ENCODE results near the gene CSRNP2.
"Not testable (repeated sequence)": the region's sequence is repeated elsewhere in the genome, so short reads cannot be mapped to it uniquely, and the experiment has no call there.

The CSRNP2 gene

DNA sequence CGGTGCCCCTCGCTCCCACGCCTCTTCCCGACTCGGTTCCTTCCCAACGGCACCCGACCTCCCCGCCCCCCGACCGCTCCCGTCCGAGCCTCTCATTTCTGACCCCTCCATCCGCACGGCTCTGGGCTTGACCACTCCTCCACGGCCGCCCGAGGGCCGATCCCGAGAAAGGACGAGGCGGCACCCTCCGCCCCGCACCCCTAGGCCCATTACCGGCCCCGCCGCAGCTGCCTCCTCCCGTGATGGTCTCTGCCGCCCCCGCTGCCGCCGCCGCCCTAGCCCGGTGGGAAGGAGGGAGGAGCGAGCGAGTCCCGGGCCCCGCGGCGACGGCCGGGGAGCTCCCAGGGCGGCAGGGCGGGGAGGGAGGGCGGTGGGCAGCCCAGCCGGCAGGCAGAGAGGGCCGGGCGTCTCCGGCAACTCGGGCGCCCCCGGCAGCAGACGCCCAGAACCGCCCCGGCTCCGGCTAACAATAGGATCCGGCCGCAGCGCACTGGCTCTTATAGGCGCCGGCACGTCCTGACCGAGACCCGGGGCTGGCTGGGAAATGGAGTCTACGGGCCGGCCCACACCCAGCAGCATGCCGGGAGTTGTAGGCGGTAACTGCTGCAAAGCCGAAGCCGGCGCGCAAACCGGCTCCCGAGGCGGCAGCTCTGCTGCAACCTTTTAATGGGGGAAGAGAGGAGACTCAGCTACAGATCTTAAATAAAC lies at the start of gene CSRNP2:
Gene CSRNP2 (minus strand): TSS at position 471 of the 708 bp plus-strand sequence. CDS start 7,035 bp downstream, outside the sequence.
- peak; percentile 98 for DNase-seq

GRCh38 chr12:51132693-51133092 lies 49.3 kb upstream of the CSRNP2 start:
- DNase-seq = no peak

- DNase-seq = no peak
Measured at GRCh38 chr12:51131745-51132521, 48.5 kb upstream of the CSRNP2 start.

GRCh38 chr12:51128919-51129318 lies 45.5 kb upstream of the CSRNP2 start:
- no peak for DNase-seq

- no peak for DNase-seq
Measured at GRCh38 chr12:51127050-51127729, 43.8 kb upstream of the CSRNP2 start.

DNA sequence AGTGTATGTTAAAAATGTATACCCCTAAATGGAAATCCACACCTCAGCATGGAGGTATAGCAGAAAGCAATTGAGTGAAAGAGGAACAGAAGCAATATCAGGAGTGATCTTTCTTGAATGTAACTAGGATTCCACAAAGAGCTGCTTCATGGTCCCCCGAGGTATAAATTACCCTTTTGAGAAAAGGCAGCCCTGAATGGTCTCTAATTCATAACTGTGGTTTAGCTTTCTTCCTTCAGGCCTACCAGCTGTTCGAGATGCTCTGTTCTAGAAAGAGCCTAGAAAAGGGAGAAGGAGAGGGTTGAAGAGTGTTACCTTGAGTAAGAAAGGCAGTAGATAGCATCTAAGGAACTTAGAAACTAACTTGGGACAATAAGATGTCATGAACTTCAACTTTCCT lies 42.9 kb upstream of the CSRNP2 start:
- no peak for DNase-seq

GRCh38 chr12:51124504-51124903 lies 41.1 kb upstream of the CSRNP2 start:
- DNase-seq = no peak

- no peak for DNase-seq
Measured at GRCh38 chr12:51122844-51123243, 39.4 kb upstream of the CSRNP2 start.

DNA sequence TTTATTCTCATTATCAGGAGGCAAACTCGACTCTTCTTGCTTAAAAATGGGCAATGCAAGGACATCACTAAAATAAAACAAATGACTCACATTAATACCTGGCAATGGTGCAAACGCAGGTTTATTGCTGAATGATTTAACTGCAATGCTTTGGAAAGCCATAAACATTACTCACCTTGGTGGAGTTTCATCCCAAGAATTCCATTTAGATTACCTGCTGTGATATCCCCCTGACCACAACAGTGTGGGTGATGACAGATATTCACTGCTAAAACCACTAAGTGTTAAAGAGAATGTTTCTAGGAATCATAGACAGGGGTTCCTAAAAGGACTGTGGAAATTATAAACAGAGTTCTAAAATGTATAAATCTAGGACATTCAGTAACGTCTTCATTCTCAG lies 35.3 kb upstream of the CSRNP2 start:
- no peak for DNase-seq

GRCh38 chr12:51115533-51115932 lies 32.1 kb upstream of the CSRNP2 start:
- no peak for DNase-seq

- no peak for DNase-seq
Measured at GRCh38 chr12:51108136-51108535, 24.7 kb upstream of the CSRNP2 start.

- no peak for DNase-seq
Measured at GRCh38 chr12:51103977-51104376, 20.6 kb upstream of the CSRNP2 start.

DNA sequence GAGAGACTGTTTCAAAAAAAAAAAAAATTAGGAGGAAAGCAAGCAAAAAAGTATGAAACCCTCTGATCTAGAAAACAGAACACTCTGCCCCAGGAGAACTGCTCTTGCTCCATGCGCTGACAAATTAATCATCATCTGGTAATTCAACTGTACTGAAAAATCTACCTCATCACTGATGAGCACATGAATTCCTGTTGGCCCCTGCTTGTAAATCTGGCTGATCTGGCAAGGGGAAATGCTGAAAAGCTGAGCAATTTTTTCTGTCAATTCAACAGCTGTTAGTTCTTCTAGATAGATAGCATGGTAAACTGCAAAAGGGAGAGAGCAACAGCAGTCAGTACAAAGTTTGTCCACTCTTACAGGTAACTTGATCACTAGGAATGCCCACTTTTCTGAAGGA lies 15.2 kb upstream of the CSRNP2 start:
- DNase-seq = no peak

DNA sequence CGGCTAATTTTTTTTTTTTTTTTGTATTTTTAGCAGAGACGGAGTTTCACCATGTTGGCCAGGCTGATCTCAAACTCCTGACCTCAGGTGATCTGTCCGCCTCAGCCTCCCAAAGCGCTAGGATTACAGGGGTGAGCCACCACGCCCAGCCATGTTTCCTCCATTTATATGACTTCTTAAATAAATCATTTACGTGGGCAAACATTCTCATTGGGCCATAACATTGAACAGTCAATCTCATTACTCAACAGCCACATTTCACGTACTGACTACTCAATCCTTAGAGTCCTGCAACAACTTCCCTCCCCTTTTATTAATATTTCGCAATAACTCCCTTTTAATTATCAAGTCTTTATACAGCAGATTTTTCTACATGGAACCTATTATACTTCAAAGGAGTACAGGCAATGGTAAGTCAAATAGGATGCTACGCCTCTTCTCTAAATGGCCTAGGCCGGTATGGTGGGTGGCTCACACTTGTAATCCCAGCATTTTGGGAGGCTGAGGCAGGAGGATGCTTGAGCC lies 7.4 kb upstream of the CSRNP2 start:
- no peak for DNase-seq

DNA sequence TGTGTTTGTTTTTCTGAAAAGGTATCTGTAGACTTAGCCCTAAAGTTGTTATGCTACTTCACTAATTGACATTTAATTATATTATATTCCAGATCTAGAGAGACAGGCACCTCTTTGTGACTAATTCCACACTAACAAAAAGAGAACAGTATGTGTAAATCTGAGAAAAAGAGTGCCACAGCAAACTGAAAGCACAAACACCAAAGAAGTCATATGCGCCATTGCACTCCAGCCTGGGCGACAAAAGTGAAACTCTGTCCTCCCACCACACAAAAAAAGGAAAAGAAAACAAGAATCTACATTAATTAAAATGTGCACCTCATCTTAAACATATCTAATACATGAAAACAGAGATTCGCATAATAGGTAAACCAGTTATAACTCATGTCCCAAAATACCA lies 4.4 kb upstream of the CSRNP2 start:
- no peak for DNase-seq

- no peak for DNase-seq
Measured at GRCh38 chr12:51086933-51087332, 3.5 kb upstream of the CSRNP2 start.

GRCh38 chr12:51085757-51086156 lies 2.4 kb upstream of the CSRNP2 start:
- DNase-seq = no peak

DNA sequence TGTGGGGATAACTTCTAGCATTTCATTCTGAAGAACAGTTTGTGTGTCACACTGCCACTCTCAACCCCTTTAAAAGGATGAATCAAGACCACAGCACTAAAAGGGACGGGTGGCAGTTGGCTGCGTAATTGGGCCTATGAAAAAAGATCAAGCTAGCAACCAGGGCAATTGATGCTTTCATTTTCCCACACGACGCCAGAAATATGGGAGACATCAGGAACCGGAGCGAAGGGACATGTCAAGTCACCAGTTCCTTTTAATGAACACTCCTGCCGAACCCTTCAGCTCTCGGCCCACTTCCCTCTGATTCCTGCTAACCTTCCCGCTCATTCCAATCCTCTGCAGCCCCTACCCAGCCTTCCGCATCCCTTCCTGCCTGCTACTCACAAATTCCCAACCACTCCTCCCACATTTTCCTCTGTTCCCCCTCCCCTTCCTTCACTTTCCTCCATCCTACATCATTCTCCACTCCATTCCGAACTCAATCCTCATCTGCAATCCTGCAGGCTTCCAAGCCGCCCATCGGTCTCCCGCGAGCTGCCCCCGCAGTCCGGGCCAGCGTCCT lies 753 bp downstream of the CSRNP2 start:
- peak; percentile 65 for DNase-seq

GRCh38 chr12:51081421-51081820 lies 2.0 kb downstream of the CSRNP2 start:
- no peak for DNase-seq

- DNase-seq = no peak
Measured at GRCh38 chr12:51080136-51080535, 3.3 kb downstream of the CSRNP2 start.

GRCh38 chr12:51078866-51079265 lies 4.5 kb downstream of the CSRNP2 start:
- DNase-seq = not testable (repeated sequence)

DNA sequence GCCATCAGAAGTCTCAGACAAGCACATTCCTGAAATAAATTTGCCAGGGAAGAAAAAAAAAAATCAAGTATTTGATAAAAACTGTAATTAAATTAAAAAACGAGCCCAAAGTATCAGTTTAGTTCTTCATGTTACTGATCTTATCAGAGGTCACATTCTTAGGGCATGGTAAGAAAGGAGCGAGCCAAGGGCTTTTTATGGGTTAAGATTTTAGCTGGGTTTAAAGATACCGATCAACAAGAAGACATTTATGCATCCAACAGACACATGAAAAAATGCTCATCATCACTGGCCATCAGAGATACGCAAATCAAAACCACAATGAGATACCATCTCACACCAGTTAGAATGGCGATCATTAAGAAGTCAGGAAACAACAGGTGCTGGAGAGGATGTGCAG lies 5.0 kb downstream of the CSRNP2 start:
- not testable (repeated sequence) for DNase-seq

GRCh38 chr12:51077930-51078329 lies 5.5 kb downstream of the CSRNP2 start:
- no peak for DNase-seq

Data from NCI-H82 (cell line).